GM20000 (cell line): ENCODE results near the gene RAB3IL1.

Experiments used
- DNase-seq: peaks from one replicate; pipeline ENCODE4 v3.0.0; 2012; ENCODE audit warnings: low spot score
- CTCF ChIP-seq: IDR thresholded peaks from 2 replicates; pipeline ENCODE4 v1.5.1; 2012; ENCODE audit warnings: mild to moderate bottlenecking, control low read depth; ENCODE audit errors: extremely low read depth, missing control alignments

RAB3IL1 gene

DNA sequence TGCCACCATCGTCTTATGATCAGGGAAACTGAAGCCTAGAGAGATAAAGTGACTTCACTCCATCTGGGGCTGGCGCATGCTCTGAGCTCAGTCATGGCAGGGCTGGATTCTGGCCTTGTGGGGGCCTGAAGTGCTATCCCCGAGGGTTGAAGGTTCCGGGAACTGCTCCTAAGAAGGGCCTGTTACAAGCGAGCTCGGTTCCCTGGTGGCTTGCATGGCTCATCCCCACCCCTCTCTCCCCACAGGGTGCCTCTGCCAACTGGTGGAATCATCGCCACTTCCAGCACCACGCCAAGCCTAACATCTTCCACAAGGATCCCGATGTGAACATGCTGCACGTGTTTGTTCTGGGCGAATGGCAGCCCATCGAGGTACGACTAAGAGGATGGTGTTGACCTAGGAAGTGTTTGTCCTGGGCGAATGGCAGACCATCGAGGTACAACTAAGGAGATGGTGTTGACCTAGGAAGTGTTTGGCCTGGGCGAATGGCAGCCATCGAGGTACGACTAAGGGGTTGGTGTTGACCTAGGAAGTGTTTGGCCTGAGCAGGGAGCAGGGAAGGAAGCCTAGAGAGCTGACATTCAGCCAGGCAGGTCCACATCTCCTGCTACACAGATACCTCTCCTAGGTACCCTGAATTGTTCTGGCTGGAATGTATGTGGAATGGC lies 69.3 kb downstream of the RAB3IL1 start:
- no peak for TF ChIP-seq CTCF
- no peak for DNase-seq
